Measurements from ENCODE around the gene ATP6V0E2. TPM values are rescaled to one million over a fixed set of nuclear protein-coding genes. Genes with fewer than 3 reads are reported as not detected.
A peak's percentile ranks its signal among the peaks of the same experiment; 100 is the strongest.
"Not testable (repeated sequence)": the region's sequence is repeated elsewhere in the genome, so short reads cannot be mapped to it uniquely, and the experiment has no call there.

ATP6V0E2 gene
- total RNA-seq, 1 donor from 2014 or later = 40.8 TPM

DNA sequence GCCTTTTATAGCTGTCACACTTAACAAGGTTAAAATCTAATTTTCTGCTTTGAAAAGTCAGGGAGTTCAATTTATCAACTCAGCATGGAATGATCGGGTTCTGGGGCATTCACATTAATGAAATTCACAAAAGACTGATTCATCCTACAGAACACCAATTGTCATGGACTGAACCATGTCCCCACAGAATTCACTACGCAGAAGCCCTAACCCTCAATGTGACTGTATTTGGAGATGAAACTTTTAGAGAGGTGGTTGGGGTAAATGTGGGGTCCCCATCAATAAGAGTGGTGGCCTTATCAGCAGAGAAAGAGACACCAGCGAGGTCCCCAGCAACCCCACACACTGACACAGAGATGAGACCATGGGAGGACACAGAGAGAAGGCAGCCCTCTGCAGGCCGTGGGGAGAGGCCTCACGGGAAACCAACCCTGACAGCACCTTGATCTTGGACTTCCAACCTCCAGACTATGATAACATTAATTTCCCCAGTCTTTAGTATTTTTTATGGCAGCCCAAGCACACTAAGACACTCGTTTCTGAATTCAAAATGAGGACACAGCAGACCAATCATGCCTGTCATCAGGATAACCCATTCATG lies 34.1 kb downstream of the ATP6V0E2 start:
- not testable (repeated sequence) for DNase-seq (ENCODE audit: low read depth); H3K27me3 ChIP-seq (ENCODE audit: control insufficient read depth, insufficient read depth, low read length); H3K36me3 ChIP-seq (ENCODE audit: control insufficient read depth, insufficient read depth, low read length); H3K4me3 ChIP-seq (ENCODE audit: low read depth, low read length)

DNA sequence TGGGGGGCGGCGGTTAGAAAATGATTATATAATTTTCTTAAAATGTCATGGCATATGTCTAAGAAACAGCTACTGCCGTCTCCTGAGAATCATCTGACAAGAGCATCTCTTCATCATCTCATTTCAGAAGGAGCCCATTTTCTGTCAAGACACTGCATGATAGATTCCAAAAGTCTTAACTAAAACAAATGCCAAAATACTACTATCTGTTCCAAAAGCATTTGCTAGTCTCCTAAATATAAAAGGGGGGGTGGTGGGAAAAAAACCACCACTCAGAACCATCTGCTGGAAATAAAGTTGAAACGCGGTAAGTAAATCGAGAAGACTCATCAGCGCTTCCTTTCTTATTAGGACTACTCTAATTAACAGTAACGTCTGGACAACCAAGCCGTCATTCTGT lies 36.5 kb downstream of the ATP6V0E2 start:
- H3K36me3 ChIP-seq (ENCODE audit: control insufficient read depth, insufficient read depth, low read length); DNase-seq (ENCODE audit: low read depth); H3K4me3 ChIP-seq (ENCODE audit: low read depth, low read length); H3K27me3 ChIP-seq (ENCODE audit: control insufficient read depth, insufficient read depth, low read length): not testable (repeated sequence)

DNA sequence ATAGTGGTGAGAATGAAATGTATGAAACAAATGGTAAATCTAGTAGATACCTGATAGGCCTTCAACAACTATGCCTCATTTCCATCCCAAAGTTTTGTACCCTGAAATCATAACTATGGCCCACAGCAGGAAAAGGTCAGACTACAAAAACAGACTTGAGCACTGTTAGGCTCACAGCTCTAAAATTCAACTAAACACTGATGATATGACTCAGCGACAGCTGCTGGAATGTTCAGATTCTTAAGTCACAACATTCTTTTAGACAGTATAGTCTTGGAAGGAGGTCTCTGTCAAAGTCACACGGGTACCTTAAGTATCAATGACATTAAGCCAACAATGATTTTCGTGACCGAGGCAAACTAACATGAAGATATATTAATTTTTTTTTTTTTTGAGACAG lies 38.4 kb downstream of the ATP6V0E2 start:
- not testable (repeated sequence) for H3K36me3 ChIP-seq (ENCODE audit: control insufficient read depth, insufficient read depth, low read length); H3K27me3 ChIP-seq (ENCODE audit: control insufficient read depth, insufficient read depth, low read length); H3K4me3 ChIP-seq (ENCODE audit: low read depth, low read length)
- peak; percentile 0 for DNase-seq (ENCODE audit: low read depth)

DNA sequence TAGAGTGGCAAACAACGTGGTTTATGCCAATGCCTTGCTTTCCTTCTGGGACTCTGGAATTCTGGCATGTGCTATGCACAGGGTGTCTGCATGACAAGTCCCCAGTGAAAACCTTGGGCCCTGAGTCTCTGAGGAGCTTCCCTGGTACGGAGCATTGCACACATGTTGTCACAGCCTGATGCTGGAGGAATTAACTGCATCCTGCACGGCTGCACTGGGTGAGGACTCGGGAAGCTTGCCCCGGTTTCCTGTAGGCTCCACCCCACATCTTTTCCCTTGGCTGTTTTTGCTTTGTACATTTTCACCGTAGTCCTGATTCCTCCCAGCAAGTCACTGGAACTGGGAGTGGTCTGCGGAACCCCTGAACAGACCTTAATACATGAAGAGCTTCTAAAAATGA lies 52.6 kb downstream of the ATP6V0E2 start:
- DNase-seq (ENCODE audit: low read depth); H3K27me3 ChIP-seq (ENCODE audit: control insufficient read depth, insufficient read depth, low read length); H3K4me3 ChIP-seq (ENCODE audit: low read depth, low read length); H3K36me3 ChIP-seq (ENCODE audit: control insufficient read depth, insufficient read depth, low read length): not testable (repeated sequence)

Other genes starting within 250 kb of the ATP6V0E2 start
- 0.48 TPM in 1 of 2 replicates, not detected in the other for gene ZNF467, start 100.4 kb upstream of the ATP6V0E2 start, total RNA-seq
- gene ZNF862, start 35.6 kb upstream of the ATP6V0E2 start, total RNA-seq = 7.2 and 10.0 TPM in 2 replicates